ENCODE results near the gene ZNF729.

Gene ZNF729

GRCh38 chr19:22286151-22286810, at the start of gene ZNF729:
TSS of gene ZNF729 (plus strand) at chr19:22286441. CDS start at chr19:22286526, 85 bp downstream.
- TF ChIP-seq, protein P1, sequence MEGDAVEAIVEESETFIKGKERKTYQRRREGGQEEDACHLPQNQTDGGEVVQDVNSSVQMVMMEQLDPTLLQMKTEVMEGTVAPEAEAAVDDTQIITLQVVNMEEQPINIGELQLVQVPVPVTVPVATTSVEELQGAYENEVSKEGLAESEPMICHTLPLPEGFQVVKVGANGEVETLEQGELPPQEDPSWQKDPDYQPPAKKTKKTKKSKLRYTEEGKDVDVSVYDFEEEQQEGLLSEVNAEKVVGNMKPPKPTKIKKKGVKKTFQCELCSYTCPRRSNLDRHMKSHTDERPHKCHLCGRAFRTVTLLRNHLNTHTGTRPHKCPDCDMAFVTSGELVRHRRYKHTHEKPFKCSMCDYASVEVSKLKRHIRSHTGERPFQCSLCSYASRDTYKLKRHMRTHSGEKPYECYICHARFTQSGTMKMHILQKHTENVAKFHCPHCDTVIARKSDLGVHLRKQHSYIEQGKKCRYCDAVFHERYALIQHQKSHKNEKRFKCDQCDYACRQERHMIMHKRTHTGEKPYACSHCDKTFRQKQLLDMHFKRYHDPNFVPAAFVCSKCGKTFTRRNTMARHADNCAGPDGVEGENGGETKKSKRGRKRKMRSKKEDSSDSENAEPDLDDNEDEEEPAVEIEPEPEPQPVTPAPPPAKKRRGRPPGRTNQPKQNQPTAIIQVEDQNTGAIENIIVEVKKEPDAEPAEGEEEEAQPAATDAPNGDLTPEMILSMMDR (IDR thresholded peaks at IDR 0.05; ENCODE audit: low read depth, low read length, missing control alignments) = no peak
- in situ Hi-C loops (cut with HindIII; ENCODE audit: low pct_ligation_motif_present, low sequenced_read_pairs) = no loop called here

GRCh38 chr19:22256856-22257255, 29.4 kb upstream of the ZNF729 start:
- H3K27me3 ChIP-seq (replicated peaks) = no peaks in the 10 kb centered on the region
- TF ChIP-seq, protein P1 (IDR thresholded peaks at IDR 0.05; ENCODE audit: low read depth, low read length, missing control alignments) = no peak
- H3K36me3 ChIP-seq (replicated peaks) = no peaks in the 10 kb centered on the region
- DNase-seq = no peak
- H3K27ac ChIP-seq = no peak overlapping the region
- no peak overlapping the region for H3K4me3 ChIP-seq (ENCODE audit: low read depth, low read length)
- in situ Hi-C loops (cut with HindIII; ENCODE audit: low pct_ligation_motif_present, low sequenced_read_pairs) = no loop called here

More at GRCh38 chr19:22286151-22286810, at the start of gene ZNF729:
- H3K27me3 ChIP-seq (replicated peaks) = no peaks in the 10 kb centered on the region
- no peak within 1 kb of the TSS for H3K27ac ChIP-seq
- no peak for DNase-seq
- no peaks in the 10 kb centered on the region for H3K36me3 ChIP-seq (replicated peaks)
- H3K4me3 ChIP-seq (ENCODE audit: low read depth, low read length) = no peak within 1 kb of the TSS

DNA sequence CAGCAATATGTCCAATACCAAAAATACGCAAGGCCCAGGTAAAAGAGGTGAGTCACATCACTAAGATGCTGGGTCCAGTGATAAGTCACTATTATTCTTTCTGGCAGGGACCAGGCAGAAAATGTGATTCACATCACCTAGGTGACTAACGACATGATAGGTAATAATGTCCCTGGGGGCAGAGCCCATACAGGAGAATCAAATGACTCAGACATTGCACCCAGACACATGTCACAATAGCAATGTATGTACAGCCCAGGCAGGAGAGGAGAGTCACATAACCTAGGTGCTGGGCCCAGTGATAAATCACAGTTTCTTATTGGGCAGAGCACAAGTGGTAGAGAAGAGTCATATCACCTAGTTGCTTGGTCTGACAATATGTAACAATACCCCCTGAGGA, 28.9 kb upstream of the ZNF729 start:
- no peak for DNase-seq
- Histone ChIP-seq H3K27me3 (replicated peaks) (no peaks in the 10 kb centered on the region), H3K4me3 (ENCODE audit: low read depth, low read length) (no peak overlapping the region), H3K27ac (no peak overlapping the region), H3K36me3 (replicated peaks) (no peaks in the 10 kb centered on the region)
- in situ Hi-C loops (cut with HindIII; ENCODE audit: low pct_ligation_motif_present, low sequenced_read_pairs) = no loop called here
- TF ChIP-seq, protein P1 (IDR thresholded peaks at IDR 0.05; ENCODE audit: low read depth, low read length, missing control alignments) = no peak

- in situ Hi-C loops (cut with HindIII; ENCODE audit: low pct_ligation_motif_present, low sequenced_read_pairs) = no loop called here
- no peak overlapping the region for H3K27ac ChIP-seq
- TF ChIP-seq, protein P1 (IDR thresholded peaks at IDR 0.05; ENCODE audit: low read depth, low read length, missing control alignments) = no peak
- H3K4me3 ChIP-seq (ENCODE audit: low read depth, low read length) = no peak overlapping the region
- no peaks in the 10 kb centered on the region for H3K36me3 ChIP-seq (replicated peaks)
- no peaks in the 10 kb centered on the region for H3K27me3 ChIP-seq (replicated peaks)
- DNase-seq = no peak
Observed at GRCh38 chr19:22257916-22258315, 28.3 kb upstream of the ZNF729 start.

- Histone ChIP-seq H3K4me3 (ENCODE audit: low read depth, low read length) (no peak overlapping the region), H3K36me3 (replicated peaks) (no peaks in the 10 kb centered on the region), H3K27me3 (replicated peaks) (no peaks in the 10 kb centered on the region), H3K27ac (no peak overlapping the region)
- no peak for DNase-seq
- in situ Hi-C loops (cut with HindIII; ENCODE audit: low pct_ligation_motif_present, low sequenced_read_pairs) = no loop called here
- TF ChIP-seq, protein P1 (IDR thresholded peaks at IDR 0.05; ENCODE audit: low read depth, low read length, missing control alignments) = no peak
Observed at GRCh38 chr19:22260499-22260898, 25.7 kb upstream of the ZNF729 start.

DNA sequence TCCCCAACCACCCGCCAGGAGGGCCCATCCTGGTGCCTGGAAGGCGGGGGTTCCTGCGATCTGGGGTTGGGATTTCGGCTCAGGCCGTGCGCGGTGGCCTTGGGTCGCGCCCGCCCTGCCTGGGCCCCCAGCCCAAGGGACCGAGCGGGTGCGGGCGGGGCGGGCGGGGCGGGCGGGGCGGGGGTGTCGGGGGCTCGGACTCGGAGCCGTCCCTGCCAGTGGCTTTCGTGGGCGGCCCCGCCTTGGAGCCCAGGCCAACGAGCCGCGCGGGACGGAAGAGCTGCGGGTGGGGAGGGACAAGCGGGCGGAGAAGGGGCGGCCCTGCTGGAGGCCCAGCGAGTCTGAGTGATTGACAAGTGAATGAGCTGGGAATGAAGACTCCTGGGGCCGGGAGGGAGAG, 24.6 kb upstream of the ZNF729 start:
- no peak for DNase-seq
- no peaks in the 10 kb centered on the region for H3K36me3 ChIP-seq (replicated peaks)
- H3K27me3 ChIP-seq (replicated peaks) = no peaks in the 10 kb centered on the region
- H3K27ac ChIP-seq = no peak overlapping the region
- TF ChIP-seq, protein P1 (IDR thresholded peaks at IDR 0.05; ENCODE audit: low read depth, low read length, missing control alignments) = no peak
- no peak overlapping the region for H3K4me3 ChIP-seq (ENCODE audit: low read depth, low read length)
- in situ Hi-C loops (cut with HindIII; ENCODE audit: low pct_ligation_motif_present, low sequenced_read_pairs) = no loop called here
